Spleen (tissue), 11 donors: ENCODE measurements around the gene ABLIM2. TPM values are rescaled to one million over a fixed set of nuclear protein-coding genes. Genes with fewer than 3 reads are reported as not detected.

ENCODE experiments used
- DNase-seq: peaks from one replicate; pipeline ENCODE4 v3.0.0-alpha.2; 2020
- H3K27ac ChIP-seq, 8 donors: fragments of 200-600 bp; sonication (generic) in 7 of 8; 1 replicate in 4 of 8; 2 replicates in 4 of 8; pipeline versions ENCODE4 v1.5.0 to v1.8.0; 2016 to 2021; ENCODE audit warnings: inconsistent platforms in 4 of 8, mild to moderate bottlenecking in 4 of 8, moderate library complexity in 1 of 8
- H3K27me3 ChIP-seq, 7 donors: fragments of 200-600 bp; sonication (generic) in 6 of 7; replicated peaks in 1 of 7; 1 replicate in 4 of 7; 2 replicates in 3 of 7; pipeline versions ENCODE4 v1.5.0 to v1.8.0; 2016 to 2021; ENCODE audit warnings: inconsistent platforms in 3 of 7, mild to moderate bottlenecking in 1 of 7
- H3K36me3 ChIP-seq, 6 donors: fragments of 200-600 bp; sonication (generic) in 5 of 6; 1 replicate in 4 of 6; 2 replicates in 2 of 6; pipeline versions ENCODE4 v1.5.0 to v1.8.0; 2016 to 2021; ENCODE audit warnings: inconsistent platforms in 2 of 6
- H3K4me1 ChIP-seq, 6 donors: fragments of 200-600 bp; sonication (generic) in 5 of 6; 1 replicate in 3 of 6; 2 replicates in 3 of 6; pipeline versions ENCODE4 v1.5.0 to v1.8.0; 2016 to 2021; ENCODE audit warnings: inconsistent platforms in 3 of 6
- H3K4me3 ChIP-seq, 8 donors: fragments of 200-600 bp; sonication (generic) in 7 of 8; 1 replicate in 4 of 8; 2 replicates in 4 of 8; pipeline versions ENCODE4 v1.5.0 to v1.8.0; 2016 to 2021; ENCODE audit warnings: inconsistent platforms in 4 of 8, mild to moderate bottlenecking in 4 of 8, moderate library complexity in 2 of 8
- H3K9me3 ChIP-seq, 8 donors: fragments of 200-600 bp; sonication (generic) in 7 of 8; 1 replicate in 4 of 8; 2 replicates in 4 of 8; pipeline versions ENCODE4 v1.5.0 to v1.8.0; 2016 to 2021; ENCODE audit warnings: inconsistent platforms in 4 of 8
- POLR2A ChIP-seq, 3 donors: fragments of 450-650 bp; IDR thresholded peaks; one replicate each; pipeline ENCODE4 v1.5.1; 2017; ENCODE audit warnings: antibody characterized with exemption in 3 of 3, mild to moderate bottlenecking in 1 of 3
- POLR2AphosphoS5 ChIP-seq, 3 donors: sonication (generic); formaldehyde crosslinking; IDR thresholded peaks; one replicate each; pipeline ENCODE4 v1.5.1; 2017; ENCODE audit warnings: antibody characterized with exemption in 3 of 3
- WGBS, 5 donors: extraction: QIAGEN DNeasy Blood & Tissue Kit in 3 of 5; methylation state at CpG; one replicate each; pipeline versions ENCODE4 v1.1.5 to v1.1.7; 2013 to 2018; 5-methylcytosine and 5-hydroxymethylcytosine counted together
- intact Hi-C: fragments of 100-400 bp; cut with DNase I; formaldehyde crosslinking; loops from one replicate; pipeline ENCODE4 v1.15.0; 2023; ENCODE audit warnings: low total_unique reads
- polyA plus RNA-seq, 3 donors: library from polyadenylated mRNA; stranded (reverse); fragments of 200-250 nt; gene quantifications; one replicate each; pipeline ENCODE4 v1.2.1, GENCODE V29; 2013
- total RNA-seq, 7 donors: library from RNA; depleted of rRNA in 3 of 7; stranded (reverse); fragments of >200 nt in 3 of 7; fragmentation: NEBNext Ultra II Directional in 4 of 7; extraction: Animal tissue kit (Norgen Biotek cat#: 25700) in 4 of 7; gene quantifications; one replicate each; pipeline versions ENCODE4 v1.1.0 to v1.2.1, GENCODE V29; 2016 to 2021
- TF ChIP-seq, protein P1 (sequence below), 11 experiments: fragments of 200-600 bp in 7 of 11; fragments of 450-650 bp in 4 of 11; sonication (generic) in 4 of 11; IDR thresholded peaks in 8 of 11; conservative IDR thresholded peaks in 3 of 11; 1 replicate in 7 of 11; 2 replicates in 4 of 11; pipeline versions ENCODE4 v1.4.0 to v1.8.0; 2016 to 2021; ENCODE audit warnings: antibody characterized with exemption in 11 of 11, inconsistent platforms in 4 of 11, mild to moderate bottlenecking in 1 of 11
- donor health status: healthy with polysubstance abuse.
- donor health status: DM: no; HTN: no; CAD: no; lungs with moderate emphysema.
- donor health status: DM: no; HTN: no; CAD: no.
- donor health status: Bipolar disorder and iron deficiency.
- donor health status: healthy.
- donor health status: DM: no; HTN: no; CAD: no.
- donor health status: DM: yes; HTN: yes; CAD: no.

The ABLIM2 gene
- total and polyA plus RNA-seq, 10 donors: 11.8 to 127 (median 62.8) TPM

DNA sequence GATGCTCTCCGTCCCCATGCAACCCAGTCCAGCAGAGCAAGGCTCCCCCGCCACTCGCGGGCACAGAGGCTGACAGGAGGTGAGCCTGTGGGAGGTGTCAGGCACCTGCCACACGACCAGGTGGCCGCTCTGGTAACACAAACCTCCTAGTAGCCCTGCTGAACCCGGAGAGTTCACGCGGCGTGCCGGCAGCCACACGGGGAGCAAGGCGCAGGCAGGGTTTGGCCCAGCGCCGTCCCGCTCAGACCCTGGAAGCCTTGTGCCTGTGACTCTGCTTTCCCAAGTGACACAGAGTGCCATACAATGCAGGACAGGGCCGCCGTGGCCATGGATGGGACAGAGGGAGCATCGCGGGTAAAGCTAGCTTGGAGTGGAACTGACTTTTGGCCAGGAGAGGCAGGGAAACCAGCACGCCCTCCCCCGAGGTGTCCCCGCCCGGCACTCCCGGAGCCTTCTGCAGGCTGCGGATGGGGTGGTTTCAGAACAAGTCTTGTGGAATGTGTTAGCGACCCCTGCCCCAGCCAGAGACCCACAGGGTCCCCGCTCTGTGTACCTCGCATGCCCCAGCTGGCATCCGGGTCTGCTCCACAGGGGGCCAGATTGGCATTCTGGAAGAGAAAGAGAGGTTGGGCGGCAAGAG is 174.2 kb downstream of the ABLIM2 start:
- intact Hi-C loops: no loop called here
- peaks cover 0 to 15% (median 0%) of the 10 kb centered on the region in 7 donors for H3K27me3 ChIP-seq
- WGBS, 5 donors: 87 to 90% (median 88%) methylated on average over 17 to 31 of the region's 31 CpGs
- H3K36me3 ChIP-seq: peaks cover 0 to 35% (median 0%) of the 10 kb centered on the region in 6 donors
- H3K4me1 ChIP-seq: peaks cover 4 to 25% (median 18%) of the 10 kb centered on the region in 6 donors
- peaks cover 0 to 6% (median 3%) of the 10 kb centered on the region in 8 donors for H3K9me3 ChIP-seq
- H3K4me3 ChIP-seq: no peak overlapping the region
- H3K27ac ChIP-seq: no peak overlapping the region
- TF ChIP-seq POLR2A (IDR thresholded peaks at IDR 0.05): no peak
- TF ChIP-seq, protein P1, sequence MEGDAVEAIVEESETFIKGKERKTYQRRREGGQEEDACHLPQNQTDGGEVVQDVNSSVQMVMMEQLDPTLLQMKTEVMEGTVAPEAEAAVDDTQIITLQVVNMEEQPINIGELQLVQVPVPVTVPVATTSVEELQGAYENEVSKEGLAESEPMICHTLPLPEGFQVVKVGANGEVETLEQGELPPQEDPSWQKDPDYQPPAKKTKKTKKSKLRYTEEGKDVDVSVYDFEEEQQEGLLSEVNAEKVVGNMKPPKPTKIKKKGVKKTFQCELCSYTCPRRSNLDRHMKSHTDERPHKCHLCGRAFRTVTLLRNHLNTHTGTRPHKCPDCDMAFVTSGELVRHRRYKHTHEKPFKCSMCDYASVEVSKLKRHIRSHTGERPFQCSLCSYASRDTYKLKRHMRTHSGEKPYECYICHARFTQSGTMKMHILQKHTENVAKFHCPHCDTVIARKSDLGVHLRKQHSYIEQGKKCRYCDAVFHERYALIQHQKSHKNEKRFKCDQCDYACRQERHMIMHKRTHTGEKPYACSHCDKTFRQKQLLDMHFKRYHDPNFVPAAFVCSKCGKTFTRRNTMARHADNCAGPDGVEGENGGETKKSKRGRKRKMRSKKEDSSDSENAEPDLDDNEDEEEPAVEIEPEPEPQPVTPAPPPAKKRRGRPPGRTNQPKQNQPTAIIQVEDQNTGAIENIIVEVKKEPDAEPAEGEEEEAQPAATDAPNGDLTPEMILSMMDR (IDR thresholded peaks at IDR 0.05 in 8 of 11, conservative IDR thresholded peaks at IDR 0.05 in 3 of 11): no peak
- TF ChIP-seq POLR2AphosphoS5 (IDR thresholded peaks at IDR 0.05): peak in 1 of 3 donors; percentile 49
- DNase-seq: no peak

DNA sequence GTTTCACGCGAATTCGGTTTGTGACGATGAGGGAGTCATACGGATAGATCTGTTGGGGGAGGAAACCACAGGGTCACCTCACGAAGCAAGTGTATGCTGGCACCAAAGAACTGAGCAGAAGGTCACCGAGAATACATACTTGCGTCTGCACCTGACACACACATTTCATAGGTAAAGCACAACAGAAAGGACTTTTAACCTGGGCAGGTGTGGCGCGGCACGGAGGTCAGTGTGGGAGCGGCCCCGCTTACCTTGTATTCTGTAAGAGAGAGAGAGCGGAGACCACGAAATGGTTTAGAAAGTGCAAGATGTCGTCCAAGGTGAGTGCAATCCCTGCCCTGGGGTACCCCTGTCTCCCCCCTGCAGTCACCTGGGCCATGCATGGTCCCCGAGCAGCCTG is 175.3 kb downstream of the ABLIM2 start:
- WGBS, 5 donors: 87 to 93% (median 92%) methylated on average over 17 of the region's 17 CpGs
- intact Hi-C loops: no loop called here
- no peak overlapping the region for H3K4me3 ChIP-seq
- H3K27ac ChIP-seq: no peak overlapping the region
- no peak for DNase-seq
- TF ChIP-seq POLR2A (IDR thresholded peaks at IDR 0.05): no peak
- TF ChIP-seq, protein P1 (IDR thresholded peaks at IDR 0.05 in 8 of 11, conservative IDR thresholded peaks at IDR 0.05 in 3 of 11): no peak
- no peak for TF ChIP-seq POLR2AphosphoS5 (IDR thresholded peaks at IDR 0.05)
- peaks cover 4 to 29% (median 21%) of the 10 kb centered on the region in 6 donors for H3K4me1 ChIP-seq
- peaks cover 0 to 35% (median 0%) of the 10 kb centered on the region in 6 donors for H3K36me3 ChIP-seq
- no peaks in the 10 kb centered on the region for H3K9me3 ChIP-seq
- H3K27me3 ChIP-seq: peaks cover 0 to 15% (median 0%) of the 10 kb centered on the region in 7 donors

DNA sequence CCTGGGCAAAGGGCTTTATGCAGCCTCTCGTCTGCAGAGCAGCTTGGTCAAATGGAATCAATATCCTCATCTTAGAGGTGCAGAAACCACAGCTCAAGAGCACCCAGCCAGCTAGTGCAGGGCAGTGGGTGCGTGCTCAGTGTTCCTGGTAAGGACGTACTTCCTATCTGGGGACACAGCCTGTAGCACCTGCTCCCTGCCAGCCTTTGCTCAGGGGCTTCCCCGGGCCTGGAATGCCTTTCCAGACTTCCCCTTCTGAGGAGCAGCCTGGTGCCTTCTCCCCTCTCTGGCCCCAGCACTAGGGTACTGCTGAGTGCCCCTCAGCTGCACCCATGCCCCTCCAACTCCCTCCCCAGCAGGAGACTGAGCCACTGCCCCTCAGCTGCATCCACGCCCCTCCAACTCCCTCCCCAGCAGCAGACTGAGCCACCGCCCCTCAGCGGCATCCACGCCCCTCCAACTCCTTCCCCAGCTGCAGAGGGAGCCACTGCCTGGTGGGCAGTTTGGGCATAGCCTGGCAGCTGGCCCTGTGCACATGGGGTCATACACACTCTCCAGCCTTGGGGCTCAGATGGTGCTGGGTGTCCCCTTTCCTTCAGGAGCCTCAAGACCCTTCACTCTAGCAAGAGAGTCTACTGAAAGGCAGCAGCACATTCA is 176.7 kb downstream of the ABLIM2 start:
- intact Hi-C loops: no loop called here
- no peak for DNase-seq
- no peak for TF ChIP-seq POLR2A (IDR thresholded peaks at IDR 0.05)
- TF ChIP-seq POLR2AphosphoS5 (IDR thresholded peaks at IDR 0.05): no peak
- TF ChIP-seq, protein P1 (IDR thresholded peaks at IDR 0.05 in 8 of 11, conservative IDR thresholded peaks at IDR 0.05 in 3 of 11): no peak
- H3K9me3 ChIP-seq: no peaks in the 10 kb centered on the region
- no peak overlapping the region for H3K4me3 ChIP-seq
- peaks cover 0 to 35% (median 0%) of the 10 kb centered on the region in 6 donors for H3K36me3 ChIP-seq
- WGBS, 5 donors: 63 to 74% (median 73%) methylated on average over 4 to 8 of the region's 8 CpGs
- H3K27me3 ChIP-seq: peaks cover 0 to 15% (median 0%) of the 10 kb centered on the region in 7 donors
- H3K4me1 ChIP-seq: peaks cover 4 to 27% (median 12%) of the 10 kb centered on the region in 6 donors
- no peak overlapping the region for H3K27ac ChIP-seq

DNA sequence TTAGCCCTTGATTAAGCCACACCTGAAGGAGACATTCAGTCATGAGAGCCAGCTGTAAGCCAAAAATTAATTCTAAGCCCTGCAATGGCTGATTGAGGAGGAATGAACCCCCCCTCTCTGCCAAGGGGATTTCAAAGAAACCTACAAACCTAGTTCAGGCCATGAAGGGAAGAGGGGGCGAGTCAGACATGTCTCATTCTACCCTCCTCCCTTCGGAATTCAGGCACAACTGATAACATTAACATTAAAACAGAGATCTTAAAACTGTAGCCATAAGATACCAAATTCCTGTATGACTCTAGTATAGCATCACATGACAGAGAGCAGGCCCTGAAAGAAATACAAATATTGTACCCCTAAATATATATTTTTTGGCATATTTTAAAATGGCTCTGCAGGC is 178.6 kb downstream of the ABLIM2 start:
- 77 to 88% (median 85%) methylated on average over 2 of the region's 2 CpGs for WGBS, 5 donors
- DNase-seq: no peak
- Histone ChIP-seq H3K4me3 (no peak overlapping the region), H3K36me3 (peaks cover 0 to 41% (median 0%) of the 10 kb centered on the region in 6 donors), H3K27me3 (peaks cover 0 to 3% (median 0%) of the 10 kb centered on the region in 7 donors), H3K4me1 (peaks cover 0 to 14% (median 0%) of the 10 kb centered on the region in 6 donors), H3K27ac (no peak overlapping the region), H3K9me3 (no peaks in the 10 kb centered on the region)
- TF ChIP-seq, protein P1 (IDR thresholded peaks at IDR 0.05 in 8 of 11, conservative IDR thresholded peaks at IDR 0.05 in 3 of 11): no peak
- TF ChIP-seq POLR2AphosphoS5 (IDR thresholded peaks at IDR 0.05) (no peak), POLR2A (IDR thresholded peaks at IDR 0.05) (no peak)
- intact Hi-C loops: no loop called here
